NCI-H128 (cell line): Measurements from ENCODE around the gene PRKCSH.
"Not testable (repeated sequence)": the region's sequence is repeated elsewhere in the genome, so short reads cannot be mapped to it uniquely, and the experiment has no call there.

Source experiments
- DNase-seq: peaks from one replicate; lab custom pipeline; 2025; ENCODE audit not compliant: unreplicated experiment; lab: John Stamatoyannopoulos, UW

PRKCSH gene

DNA sequence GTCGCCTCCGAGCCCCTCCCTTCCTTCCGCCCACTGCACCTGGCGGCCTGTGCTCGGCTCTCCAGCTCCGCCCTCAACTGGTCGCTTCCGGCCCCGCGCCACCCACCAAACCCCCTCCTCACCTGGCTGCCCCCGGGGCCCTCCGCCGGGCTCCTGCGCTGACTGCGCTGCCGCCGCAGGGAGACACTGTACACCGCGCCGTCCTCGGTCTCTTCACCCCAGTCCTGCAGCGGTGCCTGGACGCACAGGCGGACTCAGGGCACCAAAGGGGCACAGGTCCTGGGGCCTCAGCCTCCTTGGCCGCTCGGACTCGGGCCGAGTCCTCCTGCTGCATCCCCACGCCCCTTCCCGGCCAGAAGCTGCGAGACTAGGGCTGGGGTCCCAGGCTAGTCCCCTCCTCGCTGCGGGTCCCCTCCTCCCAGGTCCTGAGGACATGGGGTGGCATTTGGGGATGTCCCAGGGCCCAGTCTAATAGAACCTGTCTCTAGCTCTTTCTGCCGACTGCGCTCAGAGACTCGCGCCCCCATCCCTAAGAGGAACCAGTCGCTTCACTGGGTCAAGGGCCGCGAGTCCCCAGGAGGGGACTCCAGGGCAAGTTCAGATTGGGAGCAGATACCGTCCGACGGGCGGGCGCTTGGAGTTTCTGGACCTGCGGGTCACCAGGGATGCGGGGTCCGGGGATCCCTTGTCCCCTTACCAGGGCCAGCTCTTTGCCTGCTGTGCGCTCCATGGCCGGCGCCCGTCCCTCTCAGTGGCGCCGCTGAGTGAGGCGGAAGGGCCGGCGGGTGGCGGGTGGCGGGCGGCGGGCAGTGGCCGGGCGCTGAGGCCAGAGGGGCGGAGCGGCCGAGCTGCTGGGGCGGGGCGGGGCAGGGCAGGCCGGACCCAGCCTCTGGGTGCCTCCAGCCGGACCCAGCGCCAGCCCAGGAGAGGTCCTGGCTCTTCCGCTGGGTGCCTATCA lies 16.6 kb upstream of the PRKCSH start, which contains the start of gene RGL3:
TSS of gene RGL3 (minus strand) at position 766 of the 958 bp plus-strand sequence. CDS start at position 730, 36 bp downstream.
- peak; percentile 48 for DNase-seq

DNA sequence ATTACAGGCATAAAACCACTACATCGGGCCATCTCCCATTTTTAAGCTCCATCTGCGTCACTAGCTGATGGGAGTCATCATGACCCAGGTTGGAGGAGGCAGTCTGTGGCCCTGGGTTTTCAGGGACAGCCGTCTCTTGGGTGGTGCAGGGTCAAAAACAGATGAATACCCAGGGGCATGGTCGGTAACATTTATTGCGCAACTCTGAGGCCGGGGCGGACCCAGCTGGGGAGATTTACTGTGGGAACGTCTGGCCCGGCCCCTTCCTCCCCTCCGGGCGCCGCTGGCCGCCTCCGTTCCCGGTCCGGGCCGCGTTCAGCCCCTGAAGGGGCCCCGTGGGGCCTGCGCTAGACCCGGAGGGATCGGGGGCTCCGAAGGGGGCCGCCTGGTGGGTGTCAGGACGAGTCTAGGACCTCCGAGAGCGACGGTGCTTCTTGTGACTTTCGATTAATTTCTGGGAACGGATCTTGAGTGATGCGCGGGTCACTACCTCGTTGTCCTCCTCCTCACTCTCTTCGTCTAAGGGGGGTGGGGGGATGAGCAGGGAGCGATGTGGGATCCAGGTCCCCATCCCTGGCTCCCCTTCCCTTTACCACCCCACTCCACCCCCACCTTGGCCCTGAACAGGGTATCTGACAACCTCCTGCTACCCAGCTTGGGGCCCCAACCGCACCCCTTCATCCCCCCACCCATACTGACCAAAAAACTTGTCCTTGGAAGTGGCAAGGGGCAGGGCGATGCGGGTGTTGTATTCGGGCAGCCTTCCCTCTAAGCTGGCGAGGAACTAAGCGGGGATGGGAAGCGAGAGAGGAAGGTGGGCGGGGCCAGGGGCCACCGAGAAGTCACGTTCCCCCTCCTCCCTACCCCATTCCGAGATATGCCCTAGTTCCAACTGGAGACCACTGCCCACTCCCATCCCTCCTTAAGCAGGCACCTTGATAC lies 14.7 kb upstream of the PRKCSH start:
- no peak for DNase-seq

DNA sequence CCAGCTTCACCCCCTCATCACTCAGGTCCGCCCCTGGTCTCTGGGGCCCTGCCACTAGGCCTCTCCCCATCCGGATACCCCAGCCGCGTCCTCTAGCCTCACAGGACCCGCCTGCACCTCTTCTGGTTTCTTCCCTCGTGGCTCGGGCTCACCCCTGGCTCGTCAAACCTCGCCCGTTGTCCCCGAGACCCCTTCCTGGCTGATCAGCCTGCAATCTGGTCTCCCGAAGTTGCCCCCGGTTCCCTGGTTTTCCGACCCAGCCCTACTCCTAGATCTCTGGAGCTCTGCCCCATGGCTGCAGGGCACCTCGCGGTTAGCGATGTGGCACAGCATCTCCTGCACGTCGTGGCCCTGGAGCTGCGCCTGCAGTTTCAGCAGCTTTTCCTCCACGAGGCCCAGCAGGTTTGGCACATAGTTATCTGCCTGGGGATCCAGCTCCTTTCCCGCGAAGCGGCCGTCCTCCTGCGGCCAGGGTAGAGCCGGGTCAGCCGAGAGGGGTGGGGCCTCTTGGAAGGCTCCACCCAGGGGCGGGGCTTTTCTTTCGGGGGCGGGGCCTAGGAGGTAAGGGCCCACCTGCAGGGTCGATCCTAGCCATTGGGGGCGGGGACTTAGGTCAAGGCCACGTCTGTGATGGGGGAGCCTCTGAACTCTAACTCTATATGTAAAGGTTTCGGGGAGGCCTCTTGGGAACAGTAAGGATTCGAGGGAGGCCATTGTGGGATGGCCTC lies 13.9 kb upstream of the PRKCSH start:
- DNase-seq, result no peak

DNA sequence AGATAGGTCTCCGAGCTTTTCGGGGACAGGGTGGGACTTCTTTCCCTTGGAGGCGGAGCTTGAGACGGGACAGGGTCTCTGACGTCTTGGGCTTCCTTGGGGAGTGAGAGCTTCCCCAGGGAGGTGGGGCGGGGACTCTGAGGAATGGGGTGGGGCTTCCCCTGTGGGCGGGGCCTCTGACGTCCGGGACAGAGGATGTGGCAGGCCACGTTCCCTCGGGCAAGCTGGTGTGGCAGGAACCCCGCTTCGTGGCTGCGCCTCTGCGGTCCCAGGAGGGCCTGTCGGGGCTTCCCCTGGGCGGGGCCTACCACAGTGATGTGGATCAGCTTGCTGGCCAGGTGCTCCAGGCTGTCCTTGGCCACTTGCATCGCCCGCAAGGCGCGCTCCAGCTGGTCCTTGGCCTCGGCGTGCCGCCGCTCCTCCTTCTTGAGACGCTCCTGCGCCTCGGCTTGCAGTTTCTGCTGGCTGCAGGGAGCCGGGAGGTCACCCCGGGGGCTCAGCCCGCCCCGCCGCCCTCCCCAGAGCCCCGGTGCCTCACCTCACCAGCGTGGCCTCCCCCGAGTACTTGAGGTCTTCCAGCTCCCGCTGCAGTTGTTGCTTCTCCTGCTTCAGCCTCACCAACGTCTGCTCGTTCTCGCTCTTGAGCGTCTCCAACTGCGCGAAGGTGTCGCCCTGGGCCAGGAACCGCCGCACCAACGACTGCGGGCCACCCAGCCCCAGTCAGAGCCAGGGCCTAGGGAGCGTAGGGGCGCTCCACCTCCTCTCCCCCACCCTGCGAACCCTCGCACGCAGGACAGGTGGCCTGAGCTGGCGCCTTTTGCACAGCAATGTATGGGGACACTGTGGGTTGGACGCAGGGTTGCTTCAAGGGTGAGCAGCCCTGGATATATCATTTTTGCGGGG lies 13.0 kb upstream of the PRKCSH start:
- no peak for DNase-seq

DNA sequence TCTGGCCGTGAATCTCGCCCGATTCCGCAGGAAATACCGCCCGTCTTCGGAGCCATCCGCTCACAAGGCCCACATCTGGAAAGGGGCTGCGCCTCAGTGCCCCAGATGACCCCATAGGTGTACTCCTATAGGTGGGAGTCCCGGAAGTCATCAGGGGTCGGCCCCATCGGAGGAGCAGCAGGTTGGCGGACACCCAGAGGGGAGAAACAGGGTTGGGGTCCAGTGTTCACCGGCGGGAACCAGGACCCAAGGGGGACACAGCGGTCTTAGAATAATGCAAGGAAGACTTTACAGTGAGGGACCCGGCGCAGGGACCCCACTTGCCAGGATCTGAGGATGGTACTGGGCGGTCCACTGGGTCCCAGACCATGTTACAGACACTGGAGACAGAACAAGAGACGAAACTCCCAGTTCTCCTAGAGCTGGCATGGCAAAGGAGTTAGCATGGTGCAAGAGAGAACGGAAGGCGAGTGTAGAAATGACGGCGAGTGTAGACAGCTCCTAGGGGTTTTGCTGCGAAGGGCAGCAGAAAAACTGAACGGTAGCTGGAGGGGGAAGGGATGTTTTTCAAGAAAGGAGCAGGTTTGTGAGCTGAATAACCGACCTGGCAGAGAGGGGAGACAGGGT lies 12.2 kb upstream of the PRKCSH start:
- no peak for DNase-seq

DNA sequence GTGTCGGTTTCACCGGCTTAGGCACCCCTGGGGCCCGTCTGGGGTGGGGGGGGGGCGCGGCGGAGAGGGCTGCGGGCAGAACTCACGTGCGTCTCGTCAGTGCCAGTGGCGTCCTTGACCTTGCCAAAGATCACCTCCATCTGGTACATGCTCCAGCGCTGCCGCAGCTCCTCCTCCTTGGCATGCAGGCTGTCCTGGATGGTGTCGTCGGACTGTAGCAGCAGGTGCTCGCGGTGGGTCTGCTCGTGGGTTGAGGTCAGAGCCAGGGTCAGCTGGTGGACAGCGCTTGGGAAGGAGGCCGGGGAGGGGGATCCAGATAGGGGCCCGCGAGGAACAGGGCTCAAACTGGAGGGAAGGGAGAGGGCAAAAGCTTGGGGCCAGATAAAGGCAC lies 11.6 kb upstream of the PRKCSH start:
- DNase-seq, result no peak

DNA sequence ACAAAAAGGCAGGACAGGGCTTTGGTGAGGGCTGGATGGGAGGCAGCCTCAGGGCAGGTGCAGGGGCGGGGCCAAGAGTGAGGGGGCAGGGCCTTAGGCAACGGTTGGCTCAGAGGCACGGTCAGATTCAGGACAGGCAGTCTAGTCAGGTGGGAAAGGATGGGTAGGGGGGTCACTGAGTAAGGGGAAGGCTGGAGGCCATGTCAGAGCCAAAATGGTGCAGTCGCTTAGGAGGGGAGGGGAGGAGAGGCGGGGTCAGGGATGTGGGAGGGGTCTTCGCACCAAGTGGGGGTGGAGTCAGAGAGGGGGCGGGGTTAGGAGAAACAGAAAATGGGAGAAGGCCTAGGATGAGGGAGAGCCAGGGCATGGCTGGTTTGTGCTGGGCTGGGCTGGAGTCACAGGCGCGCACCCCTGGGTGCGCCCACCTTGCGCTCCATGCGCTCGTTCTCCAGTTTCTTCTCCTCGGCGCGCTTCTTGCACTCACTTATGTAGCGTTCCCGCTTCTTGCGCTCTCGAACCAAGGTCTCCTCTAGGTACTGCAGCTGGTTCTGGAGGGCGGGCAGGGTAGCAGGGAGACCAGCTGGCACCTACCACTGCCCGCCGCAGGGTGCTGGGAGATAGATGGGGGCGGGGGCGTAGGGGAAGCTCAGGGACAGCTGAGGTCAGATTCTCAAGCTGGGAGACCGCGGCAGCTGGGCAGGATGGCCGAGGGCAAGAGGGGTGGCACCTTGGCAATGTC lies 9.5 kb upstream of the PRKCSH start:
- no peak for DNase-seq

DNA sequence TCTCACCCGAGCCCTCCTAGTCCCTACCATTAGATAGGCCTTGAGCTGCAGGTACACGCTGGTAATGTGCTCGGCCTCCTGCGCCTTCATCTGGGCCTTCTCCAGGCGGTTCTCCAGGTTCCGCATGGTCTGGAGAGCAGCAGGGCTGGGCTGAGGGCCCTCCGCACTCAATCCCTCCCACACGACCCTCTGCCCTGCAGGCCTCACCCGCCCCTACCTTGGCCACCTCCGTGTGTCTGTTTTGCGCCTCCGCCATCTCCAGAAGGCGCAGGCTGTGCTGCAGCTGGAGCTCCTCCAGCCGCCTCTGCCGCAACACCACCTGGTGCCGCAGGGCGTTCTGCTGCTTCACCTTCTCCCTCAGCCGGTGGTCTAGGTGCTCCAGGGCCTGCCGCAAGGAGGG lies 8.8 kb upstream of the PRKCSH start:
- no peak for DNase-seq

DNA sequence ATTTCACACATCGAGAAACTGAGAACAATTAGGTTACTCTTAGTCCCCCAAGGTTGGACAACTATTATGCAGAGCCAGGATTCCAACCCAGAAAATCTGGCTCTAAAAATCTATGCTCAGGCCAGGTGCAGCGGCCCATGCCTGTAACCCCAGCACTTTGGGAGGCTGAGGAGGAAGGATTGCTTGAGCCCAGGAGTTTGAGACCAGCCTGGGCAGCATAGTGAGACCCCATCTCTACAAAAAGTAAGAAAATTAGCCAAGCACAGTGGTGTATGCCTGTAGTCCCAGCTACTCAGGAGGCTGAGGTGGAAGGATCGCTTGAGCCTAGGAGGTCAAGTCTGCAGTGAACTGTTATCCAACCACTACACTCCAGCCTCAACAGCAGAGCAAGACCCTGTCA lies 1.9 kb upstream of the PRKCSH start:
- DNase-seq, result not testable (repeated sequence)

DNA sequence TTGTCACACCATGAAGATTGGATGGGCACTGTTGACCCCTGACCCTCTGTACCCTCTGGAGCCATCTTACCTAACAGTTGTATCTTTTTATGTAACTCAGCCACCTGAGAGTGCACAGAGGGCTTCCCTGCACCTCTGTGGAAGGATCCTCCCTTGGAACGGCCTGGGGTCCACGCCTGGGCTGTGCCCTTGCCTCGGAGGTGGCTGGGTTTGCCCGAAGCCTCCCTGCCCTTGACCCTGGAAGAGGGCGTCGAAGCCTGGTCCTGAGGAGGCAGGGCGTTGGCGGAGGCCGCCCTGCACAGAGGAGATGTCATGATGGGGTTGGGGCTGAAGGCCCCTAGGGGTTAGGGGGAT lies 755 bp upstream of the PRKCSH start:
- DNase-seq, result no peak

DNA sequence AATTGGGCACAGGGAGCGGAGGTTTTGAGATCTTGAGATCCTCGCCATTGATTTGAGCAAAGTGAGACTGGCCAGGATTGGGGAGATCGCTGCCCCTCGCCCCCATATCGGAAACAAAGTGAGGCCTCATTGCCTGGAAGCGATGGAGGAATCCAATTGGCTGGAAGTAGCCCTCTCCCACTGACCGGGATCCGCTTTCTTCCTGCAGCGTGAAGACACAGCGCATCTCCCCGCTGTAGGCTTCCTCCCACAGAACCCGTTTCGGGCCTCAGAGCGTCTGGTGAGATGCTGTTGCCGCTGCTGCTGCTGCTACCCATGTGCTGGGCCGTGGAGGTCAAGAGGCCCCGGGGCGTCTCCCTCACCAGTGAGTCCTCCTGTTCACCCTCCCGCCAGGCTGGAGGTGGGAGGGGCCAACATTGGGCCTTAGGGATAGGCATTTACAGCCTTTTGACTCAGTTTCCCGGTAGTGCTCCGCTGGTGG lies 438 bp downstream of the PRKCSH start:
- no peak for DNase-seq

DNA sequence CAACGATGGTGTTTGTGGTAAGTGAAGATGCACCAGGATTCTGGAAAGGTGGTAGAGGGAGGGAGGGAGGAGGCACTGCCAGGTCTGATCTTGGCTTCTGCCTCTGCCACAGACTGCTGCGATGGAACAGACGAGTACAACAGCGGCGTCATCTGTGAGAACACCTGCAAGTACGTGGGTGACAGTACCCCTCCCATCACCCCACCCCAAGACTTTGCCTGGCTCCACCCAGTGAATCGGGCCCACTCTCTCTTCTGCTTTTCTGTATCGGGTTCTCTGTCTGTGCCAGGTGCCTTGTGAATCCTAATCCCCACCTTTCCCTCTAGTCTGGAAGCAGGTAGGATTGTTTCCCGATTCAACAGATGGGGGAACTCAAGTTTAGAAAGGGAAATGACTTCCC lies 2.5 kb downstream of the PRKCSH start:
- DNase-seq, result no peak

DNA sequence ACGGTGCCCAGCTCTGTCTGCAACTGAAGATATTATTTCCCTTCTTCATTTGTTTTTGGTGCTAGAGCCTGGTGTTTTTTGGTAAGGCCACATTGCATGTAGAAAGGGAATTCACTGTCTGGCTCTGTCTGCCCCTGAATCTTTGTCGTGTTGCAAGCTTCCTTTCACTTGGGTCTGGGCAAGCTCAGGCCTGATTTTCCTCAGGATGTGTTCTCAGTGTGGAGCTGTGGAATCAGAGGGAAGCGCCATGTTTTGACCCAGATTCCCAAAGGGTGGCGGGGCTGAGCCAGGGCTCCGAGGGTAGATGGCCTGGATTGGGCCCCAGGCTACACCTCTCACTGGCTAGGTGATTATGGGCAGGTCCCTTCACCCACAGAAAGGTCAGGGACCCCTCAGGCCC lies 8.6 kb downstream of the PRKCSH start:
- no peak for DNase-seq

DNA sequence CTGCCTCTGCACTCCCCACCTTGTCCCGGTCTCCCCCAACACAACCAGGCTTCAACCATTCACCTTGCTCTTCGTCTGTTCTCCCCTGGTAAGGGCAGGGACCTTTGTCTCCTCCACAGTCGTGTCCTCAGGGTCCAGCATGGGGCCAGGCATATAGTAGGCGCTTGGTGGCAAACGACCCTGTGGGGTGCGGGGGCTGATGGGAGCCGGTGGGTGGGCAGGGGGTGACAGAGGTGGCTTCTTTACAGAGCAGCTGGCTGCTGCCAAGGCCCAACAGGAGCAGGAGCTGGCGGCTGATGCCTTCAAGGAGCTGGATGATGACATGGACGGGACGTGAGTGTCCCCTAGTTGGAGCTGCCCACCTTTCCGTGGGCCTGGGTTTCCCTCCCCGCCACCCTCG lies 9.7 kb downstream of the PRKCSH start:
- no peak for DNase-seq

DNA sequence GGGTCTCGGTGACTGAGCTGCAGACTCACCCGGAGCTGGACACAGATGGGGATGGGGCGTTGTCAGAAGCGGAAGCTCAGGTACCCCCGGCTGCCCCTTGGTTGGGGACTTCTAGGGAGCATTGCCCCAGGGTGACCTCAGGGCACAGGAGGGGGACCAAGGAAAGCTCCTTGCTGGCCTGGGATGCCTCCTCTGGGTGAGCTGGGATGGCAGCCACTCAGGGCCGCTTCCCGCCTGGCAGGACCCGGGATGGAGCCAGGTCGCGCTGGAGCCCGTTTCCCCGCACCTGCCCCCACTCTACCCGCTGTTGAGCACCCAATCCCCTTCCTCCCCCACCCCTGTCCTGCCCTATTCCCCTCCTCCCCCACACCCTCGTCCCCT lies 10.8 kb downstream of the PRKCSH start:
- DNase-seq, result no peak

DNA sequence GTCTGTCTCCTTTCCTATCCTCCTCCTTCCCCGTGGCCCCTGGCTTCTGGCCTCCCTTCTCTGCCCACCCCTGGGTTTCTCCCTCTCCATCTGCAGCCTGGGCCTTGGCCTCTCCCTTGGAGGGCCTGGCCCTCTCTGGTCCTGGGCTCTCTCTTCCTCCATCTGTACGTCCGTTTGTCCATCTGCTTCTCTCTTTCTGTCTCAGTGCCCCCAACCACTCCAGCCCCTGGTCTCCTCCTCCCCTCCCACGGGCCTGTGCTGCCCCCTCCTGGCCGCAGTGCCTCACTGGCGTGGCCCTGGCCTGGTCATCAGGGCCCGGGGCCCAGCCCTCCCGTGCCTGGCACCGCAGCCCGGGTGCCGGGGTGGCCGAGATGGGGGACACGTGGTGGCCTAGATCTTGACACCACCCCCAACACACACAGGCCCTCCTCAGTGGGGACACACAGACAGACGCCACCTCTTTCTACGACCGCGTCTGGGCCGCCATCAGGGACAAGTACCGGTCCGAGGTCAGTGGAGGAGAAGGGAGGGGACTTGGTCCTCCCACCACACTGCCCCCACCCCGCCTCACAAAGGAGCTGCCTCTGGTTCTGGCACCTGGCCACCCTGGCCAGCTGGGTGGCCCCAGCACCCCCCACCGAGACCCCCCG lies 11.3 kb downstream of the PRKCSH start:
- DNase-seq, result no peak

DNA sequence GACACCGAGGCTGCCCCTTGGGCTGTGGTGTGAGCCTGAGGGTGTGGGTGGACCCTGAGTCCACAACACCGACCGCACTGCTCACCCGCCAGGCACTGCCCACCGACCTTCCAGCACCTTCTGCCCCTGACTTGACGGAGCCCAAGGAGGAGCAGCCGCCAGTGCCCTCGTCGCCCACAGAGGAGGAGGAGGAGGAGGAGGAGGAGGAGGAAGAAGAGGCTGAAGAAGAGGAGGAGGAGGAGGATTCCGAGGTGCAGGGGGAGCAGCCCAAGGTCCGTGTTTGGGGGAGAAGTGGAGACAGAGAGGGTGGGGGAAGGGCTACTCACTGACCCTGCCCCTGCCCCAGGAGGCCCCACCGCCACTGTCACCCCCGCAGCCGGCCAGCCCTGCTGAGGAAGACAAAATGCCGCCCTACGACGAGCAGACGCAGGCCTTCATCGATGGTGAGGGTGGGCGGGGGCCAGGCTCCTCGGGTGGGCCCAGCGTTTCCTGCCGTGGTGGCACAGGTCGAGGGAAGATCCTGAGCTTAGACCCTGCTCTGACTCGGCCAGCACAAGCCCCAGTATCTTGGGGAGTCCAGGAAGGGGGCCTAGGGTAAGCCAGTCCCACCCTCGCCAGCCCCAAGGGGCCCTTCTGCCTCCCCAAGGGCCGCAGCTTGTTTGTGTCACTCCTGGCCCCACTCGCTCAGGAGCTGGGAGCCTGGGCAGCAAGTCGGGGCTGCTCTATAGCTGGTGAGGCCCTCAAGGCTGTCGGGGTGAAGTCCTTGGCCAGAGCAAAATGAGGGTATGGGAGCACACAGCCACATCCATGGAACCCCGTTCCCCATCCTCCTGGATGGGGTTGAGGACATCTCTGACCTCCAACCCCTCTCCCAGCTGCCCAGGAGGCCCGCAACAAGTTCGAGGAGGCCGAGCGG lies 12.2 kb downstream of the PRKCSH start:
- no peak for DNase-seq
